GM23248 (cell line): ENCODE results near the gene SYTL3.

ENCODE experiments used
- EZH2 ChIP-seq: fragments of 200-600 bp; sonication (generic); IDR thresholded peaks from 2 replicates; pipeline ENCODE4 v1.6.1; 2018; ENCODE audit warnings: antibody characterized with exemption, mild to moderate bottlenecking; ENCODE audit not compliant: insufficient read depth, poor library complexity, severe bottlenecking
- EZH2phosphoT487 ChIP-seq: fragments of 200-600 bp; sonication (generic); IDR thresholded peaks from 2 replicates; pipeline ENCODE4 v1.6.1; 2018; ENCODE audit warnings: antibody characterized with exemption, moderate library complexity, mild to moderate bottlenecking, low read depth; ENCODE audit not compliant: insufficient read depth

DNA sequence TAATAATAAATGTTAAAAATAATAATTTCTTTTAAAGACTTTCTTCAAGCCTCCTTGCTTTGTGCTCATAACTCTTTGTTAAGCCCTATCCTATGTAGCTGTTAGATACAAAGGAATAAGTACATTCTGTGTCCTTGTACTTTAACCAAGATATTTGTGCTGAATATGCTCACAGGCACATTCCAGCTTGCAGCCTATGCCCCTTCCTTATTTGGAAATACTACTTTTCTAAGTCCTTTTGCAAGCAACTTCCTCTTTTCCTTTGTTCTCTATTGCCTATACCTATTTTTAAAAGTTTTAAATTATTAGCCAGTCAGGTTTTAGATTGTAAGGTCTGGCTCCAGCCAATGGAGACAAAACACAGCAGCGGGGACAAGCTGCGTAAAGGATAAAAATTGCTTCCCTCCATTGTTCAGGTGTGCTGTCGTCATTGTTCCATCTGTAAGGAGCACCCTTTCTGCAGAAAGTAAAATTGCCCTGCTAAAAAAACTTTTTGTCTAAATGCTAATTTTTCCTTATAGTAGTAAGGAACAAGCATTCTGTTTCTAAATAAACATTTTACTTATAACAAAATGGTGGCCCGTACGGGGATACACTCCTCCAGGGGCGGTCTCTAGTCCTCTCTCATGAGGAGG lies 80.2 kb downstream of the SYTL3 start:
- no peak for TF ChIP-seq EZH2phosphoT487
- TF ChIP-seq EZH2, result no peak
